HG03196 (cell line): ENCODE measurements around the gene CDK5.
"Not testable (repeated sequence)": the region's sequence is repeated elsewhere in the genome, so short reads cannot be mapped to it uniquely, and the experiment has no call there.

Experiments
- ATAC-seq: cut with Tn5 transposase; IDR thresholded peaks from one replicate; pipeline ENCODE4 v1.9.1; 2021; ENCODE audit not compliant: unreplicated experiment

Gene CDK5

DNA sequence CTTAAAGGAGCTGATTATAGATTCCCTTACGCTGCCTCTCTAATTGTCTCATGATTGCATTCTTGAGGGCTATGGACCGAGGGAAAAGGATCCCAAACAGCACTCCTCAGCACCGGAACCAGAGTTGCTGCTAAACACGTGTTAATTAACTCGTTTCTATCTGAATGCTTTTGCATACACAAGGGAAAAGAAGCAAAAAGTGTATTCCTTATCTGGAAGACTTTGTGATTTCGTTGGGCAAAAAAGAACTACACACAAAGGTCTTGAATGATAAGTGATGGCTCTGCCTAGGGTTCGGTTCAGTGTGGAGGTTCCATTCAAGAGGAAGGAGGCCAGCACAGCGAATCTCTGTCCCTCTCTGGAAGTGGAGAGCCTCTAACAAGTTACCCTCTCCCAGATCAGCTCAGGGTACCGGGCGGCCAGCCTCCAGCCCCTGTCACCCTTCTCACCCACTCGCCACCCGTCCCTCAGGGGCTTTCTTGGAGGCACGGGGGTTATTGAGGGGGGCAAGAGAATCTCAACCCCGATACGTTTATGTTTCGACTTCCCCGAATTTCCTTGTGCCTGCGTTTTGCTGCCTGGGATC is 1.2 kb upstream of the CDK5 start:
- ATAC-seq: no peak

DNA sequence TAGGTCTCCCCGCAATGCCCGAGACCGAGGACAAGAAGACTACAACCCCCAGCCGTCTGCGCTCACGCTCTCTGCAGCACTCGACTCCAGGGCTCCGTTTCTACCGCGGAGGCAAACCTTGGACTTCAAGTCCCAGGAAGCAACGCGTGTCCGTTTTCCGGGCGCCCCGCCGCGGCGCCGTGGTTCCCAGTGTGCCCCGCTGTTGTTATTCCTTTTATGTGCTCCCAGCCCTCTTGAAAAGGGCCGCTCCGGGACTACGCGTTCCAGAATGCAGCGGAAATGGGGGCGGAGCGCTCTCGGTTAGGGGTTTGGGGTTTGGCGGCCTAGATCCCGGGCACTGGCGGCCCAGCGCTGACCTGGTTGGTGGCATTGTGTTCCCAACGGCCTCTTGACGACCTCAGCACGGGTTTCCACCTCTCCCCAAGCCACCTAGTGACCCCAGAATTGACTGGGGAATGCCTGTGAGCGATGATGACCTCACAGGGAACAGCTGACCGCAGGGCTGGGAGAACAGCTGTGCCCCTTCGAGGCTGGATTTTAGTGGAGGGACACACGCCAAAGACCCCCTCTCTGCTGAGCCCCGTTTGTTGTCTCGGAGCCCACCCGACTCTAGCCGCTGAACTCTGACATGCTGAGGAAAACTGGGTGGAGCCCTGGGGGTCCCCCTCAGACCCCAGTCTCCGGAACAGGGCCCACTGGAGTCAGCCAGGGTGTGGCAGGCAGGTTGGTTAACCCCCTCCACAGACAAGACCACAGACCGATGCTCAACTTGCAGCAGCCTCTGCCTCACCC is 488 bp upstream of the CDK5 start:
- ATAC-seq: peak; percentile 84

DNA sequence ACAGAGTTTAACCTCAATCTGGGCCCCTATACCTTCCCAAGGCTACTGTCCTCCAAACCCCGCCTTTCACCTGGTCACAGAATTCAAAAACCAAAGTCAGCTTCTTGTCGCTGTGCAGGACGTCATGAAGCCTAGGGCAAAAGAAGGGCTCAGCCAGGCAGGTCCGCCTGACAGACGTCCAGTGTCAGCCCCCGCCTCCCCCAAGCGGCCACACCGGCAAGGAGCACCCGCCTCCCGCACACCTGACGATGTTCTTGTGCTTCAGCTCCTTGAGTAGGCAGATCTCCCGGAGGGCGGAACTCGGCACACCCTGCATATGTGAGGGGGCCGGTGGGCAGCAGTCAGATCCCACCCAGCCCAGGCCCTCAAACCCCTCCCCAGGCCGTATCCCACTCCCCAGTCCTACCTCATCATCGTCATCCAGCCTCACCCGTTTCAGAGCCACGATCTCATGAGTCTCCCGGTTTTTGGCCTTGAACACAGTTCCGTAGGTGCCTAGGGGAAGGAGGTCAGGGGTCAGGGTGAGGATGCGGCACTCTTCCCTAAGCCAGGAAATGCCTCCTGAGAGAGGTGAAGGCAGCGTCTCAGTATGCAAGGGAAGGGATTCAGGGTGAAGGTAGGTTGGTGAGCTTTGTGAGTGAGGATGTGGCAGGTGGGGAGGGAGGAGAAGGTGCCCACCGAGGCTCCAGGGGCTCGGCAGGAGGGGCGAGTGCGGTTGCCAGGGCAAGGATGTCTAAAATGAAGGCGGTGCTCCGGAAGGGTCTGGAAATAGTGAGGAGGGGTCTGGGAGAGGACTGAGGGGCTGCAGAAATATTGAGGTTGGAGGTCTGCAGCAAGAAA is 811 bp downstream of the CDK5 start:
- no peak for ATAC-seq

DNA sequence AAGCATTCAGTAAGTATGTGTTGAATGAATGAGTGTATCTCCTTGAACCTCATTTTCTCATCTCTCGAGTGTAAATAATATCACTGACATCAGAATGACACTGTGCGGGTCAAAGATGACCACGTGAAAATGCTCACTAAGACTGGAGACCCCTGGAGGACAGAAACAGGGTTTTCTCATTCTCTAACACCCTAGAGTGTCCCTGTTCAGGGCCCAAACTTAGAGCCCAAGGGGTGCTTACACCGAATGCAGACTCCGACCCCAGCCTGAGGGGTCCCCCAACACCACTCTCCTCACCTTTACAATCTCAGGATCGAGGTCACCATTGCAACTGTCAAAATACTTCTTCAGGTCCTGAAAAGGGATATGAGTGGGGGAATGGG is 1.4 kb downstream of the CDK5 start:
- no peak for ATAC-seq

DNA sequence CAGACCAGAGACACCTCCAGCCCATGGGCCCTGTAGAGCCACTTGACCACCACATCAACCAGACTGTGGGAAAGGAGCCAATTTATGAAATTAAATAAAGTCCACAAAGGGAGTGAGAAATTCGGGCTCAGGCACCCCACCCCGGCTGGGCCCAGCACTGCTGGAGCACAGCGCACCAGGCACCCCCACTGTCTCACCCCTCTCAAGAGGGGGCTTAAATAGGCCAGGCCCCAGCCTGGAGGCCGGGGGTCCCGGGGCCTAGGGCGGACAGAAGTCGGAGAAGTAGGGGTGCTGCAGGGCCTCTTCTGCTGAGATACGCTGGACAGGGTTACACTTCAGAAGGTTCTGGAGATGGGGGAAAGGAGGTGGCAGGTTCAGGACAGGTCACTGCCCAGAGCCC is 3.9 kb downstream of the CDK5 start:
- no peak for ATAC-seq

DNA sequence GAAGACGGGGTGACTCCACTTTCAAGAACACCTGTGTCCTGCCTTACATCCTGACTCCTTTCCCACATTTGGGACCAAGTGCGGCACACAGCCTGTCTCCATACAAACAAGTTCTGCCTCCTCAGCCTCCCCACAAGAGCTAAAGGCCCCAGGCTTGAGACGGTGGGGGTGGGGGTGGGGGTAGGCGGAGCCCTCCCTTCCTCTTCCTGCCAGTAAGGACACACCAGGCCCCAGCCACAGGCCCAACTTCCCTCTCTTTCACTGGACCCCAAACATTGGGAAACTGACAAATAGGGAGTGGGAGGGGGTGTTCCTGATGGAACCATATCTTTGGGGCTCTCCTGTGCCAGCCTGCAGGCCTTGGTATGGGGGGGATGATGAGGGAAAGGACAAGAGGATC is 4.6 kb downstream of the CDK5 start:
- ATAC-seq: no peak

DNA sequence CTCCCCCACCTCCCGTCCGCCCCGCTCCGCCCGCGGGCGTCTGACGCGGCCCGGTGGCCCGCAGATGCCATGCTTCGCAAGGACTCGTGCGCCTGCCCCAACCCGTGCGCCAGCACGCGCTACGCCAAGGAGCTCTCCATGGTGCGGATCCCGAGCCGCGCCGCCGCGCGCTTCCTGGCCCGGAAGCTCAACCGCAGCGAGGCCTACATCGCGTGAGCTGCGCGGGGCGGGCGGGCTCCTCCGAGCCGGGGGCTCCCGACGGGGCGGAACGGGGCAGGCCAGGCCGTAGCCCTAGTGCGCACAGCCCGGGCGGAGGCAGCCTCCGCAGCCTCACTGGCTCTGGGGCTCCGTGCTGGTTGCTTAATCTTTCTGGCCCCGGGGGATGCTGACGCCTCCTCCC is 6.6 kb downstream of the CDK5 start:
- ATAC-seq: no peak

GRCh38 chr7:151048911-151049463 is 8.7 kb downstream of the CDK5 start:
- ATAC-seq: no peak

GRCh38 chr7:151047976-151048815 is 9.5 kb downstream of the CDK5 start, which contains the start of gene ASIC3:
Gene ASIC3, plus strand, starts transcription at chr7:151048531. Its CDS starts 355 bp downstream, at chr7:151048886.
- no peak for ATAC-seq

GRCh38 chr7:151046603-151047573 is 10.8 kb downstream of the CDK5 start:
- ATAC-seq: no peak

DNA sequence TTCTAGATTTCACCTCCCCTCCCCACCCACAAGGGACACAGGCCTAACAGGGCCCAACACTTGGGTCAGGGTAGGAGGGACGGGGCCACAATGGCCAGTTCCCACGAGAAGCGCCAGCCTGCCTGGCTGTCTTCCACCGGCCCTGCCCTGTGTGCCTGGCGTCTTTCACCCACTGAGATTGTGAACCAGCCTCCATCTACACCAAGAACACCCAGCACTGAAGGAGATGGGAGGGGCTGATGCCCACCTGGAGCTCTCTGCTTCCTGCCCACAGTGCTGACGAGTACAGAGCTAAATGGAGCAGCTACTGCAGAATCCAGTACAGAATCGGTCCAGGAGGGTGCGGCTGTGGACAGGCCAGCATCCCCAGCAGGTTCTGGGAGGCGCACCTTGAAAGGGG is 11.7 kb downstream of the CDK5 start:
- no peak for ATAC-seq

GRCh38 chr7:151045262-151045661 is 12.4 kb downstream of the CDK5 start:
- ATAC-seq: no peak

- no peak for ATAC-seq
Observed at GRCh38 chr7:151043959-151044358, 13.7 kb downstream of the CDK5 start.

- not testable (repeated sequence) for ATAC-seq
Observed at GRCh38 chr7:151043449-151043848, 14.2 kb downstream of the CDK5 start.

- ATAC-seq: no peak
Observed at GRCh38 chr7:151040616-151041375, 16.9 kb downstream of the CDK5 start.

DNA sequence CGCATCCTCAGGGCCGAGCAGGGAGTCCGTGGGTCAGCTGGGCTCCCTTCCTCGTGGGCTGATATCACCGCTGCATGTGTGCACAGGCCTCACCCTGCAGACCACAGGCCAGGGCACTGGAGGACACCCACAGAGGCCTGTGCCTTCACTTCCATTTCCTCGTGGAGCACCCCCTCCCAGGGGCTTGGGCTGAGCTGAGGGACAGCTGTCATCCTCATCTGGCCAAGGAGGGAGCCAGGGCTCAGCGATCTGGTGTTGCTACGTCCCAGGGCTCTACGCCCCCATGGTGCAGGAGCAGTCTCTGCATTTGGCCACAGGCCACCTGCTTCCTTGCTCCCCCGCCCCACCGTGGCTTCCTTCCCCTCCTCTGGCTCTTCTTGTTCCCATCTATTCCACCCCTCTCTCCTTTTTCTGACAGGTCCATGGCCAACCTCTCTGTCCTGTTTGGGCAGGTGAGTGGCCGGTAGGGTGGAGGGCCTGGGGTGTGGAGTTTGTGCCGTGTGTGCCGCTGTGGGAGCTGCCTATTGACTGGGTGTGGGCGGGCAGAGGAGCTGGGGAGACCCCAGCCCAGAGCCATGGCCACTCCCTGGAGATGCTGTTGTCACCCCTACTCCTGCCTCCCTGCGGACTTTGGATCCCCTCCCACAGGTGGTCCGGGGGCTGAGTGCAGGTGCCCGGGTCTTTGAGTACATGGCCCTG is 17.7 kb downstream of the CDK5 start:
- ATAC-seq: no peak

- ATAC-seq: no peak
Observed at GRCh38 chr7:151038951-151039849, 18.5 kb downstream of the CDK5 start.
